ENCODE data around the gene ZNF367. TPM values are rescaled to one million over a fixed set of nuclear protein-coding genes. Genes with fewer than 3 reads are reported as not detected.

Gene ZNF367
- 10 to 100 TPM; 23.2 TPM for total RNA-seq

GRCh38 chr9:96418083-96418919 lies at the start of gene ZNF367:
Gene ZNF367, minus strand, starts transcription at chr9:96418370. Its CDS starts 338 bp downstream, at chr9:96418032.

GRCh38 chr9:96449845-96450612 lies 31.9 kb upstream of the ZNF367 start, which contains the start of gene HABP4:
Gene HABP4, plus strand, starts transcription at chr9:96450169. Its CDS starts 111 bp downstream, at chr9:96450280.

GRCh38 chr9:96383165-96383942 lies 34.8 kb downstream of the ZNF367 start, which contains the start of gene SLC35D2:
Gene SLC35D2, minus strand, starts transcription at chr9:96383711. Its CDS starts 77 bp downstream, at chr9:96383634.

Other genes starting within 250 kb of the ZNF367 start
- not detected for gene HSD17B3, start 116.2 kb downstream of the ZNF367 start, total RNA-seq
- 10 to 100 TPM; 16.0 to 17.5 TPM for gene SLC35D2, start 34.7 kb downstream of the ZNF367 start, total RNA-seq
- gene HABP4, start 31.8 kb upstream of the ZNF367 start, total RNA-seq: 1 to 10 TPM; 7.3 to 7.6 TPM
- 1 to 10 TPM in 1 of 2 experiments, under 1 TPM in 1; 0.55 to 1.2 TPM for gene CDC14B, start 201.5 kb upstream of the ZNF367 start, total RNA-seq
- gene PRXL2C, start 236.9 kb upstream of the ZNF367 start, total RNA-seq: 1 to 10 TPM; 5.8 to 8.0 TPM